CD14-positive monocyte (primary cell): ENCODE results near the gene TBC1D20. TPM values are rescaled to one million over a fixed set of nuclear protein-coding genes. Genes with fewer than 3 reads are reported as not detected.
"Not testable (repeated sequence)": the region's sequence is repeated elsewhere in the genome, so short reads cannot be mapped to it uniquely, and the experiment has no call there.

Experiments
- DNase-seq, 3 donors: peaks; one replicate each; pipeline ENCODE4 v3.0.0-alpha.2; 2011 to 2022
- H2AFZ ChIP-seq: 2 replicates; pipeline ENCODE4 v1.6.0; 2012; ENCODE audit warnings: mild to moderate bottlenecking, low read depth, low read length, inconsistent platforms; ENCODE audit not compliant: insufficient read depth, poor library complexity, severe bottlenecking
- H3K27ac ChIP-seq, 2 donors: 1 replicate in 1 of 2; 2 replicates in 1 of 2; pipeline ENCODE4 v1.5.1; 2012 to 2013; ENCODE audit warnings: low read length in 2 of 2, control low read depth in 1 of 2, inconsistent platforms in 1 of 2, low read depth in 1 of 2, mild to moderate bottlenecking in 1 of 2
- H3K27me3 ChIP-seq, 2 donors: one replicate each; pipeline versions ENCODE4 v1.6.0 to v1.6.1; 2011 to 2013; ENCODE audit warnings: low read length in 2 of 2; ENCODE audit not compliant: control insufficient read depth in 2 of 2, insufficient read depth in 2 of 2
- H3K36me3 ChIP-seq, 2 donors: replicated peaks in 1 of 2; 1 replicate in 1 of 2; 2 replicates in 1 of 2; pipeline versions ENCODE4 v1.5.1 to v1.6.1; 2012 to 2013; ENCODE audit warnings: low read length in 2 of 2, control low read depth in 1 of 2, inconsistent platforms in 1 of 2, mild to moderate bottlenecking in 1 of 2; ENCODE audit not compliant: insufficient read depth in 2 of 2, control insufficient read depth in 1 of 2
- H3K4me1 ChIP-seq, 2 donors: 1 replicate in 1 of 2; 2 replicates in 1 of 2; pipeline versions ENCODE4 v1.5.1 to v1.6.1; 2012 to 2013; ENCODE audit warnings: low read length in 2 of 2, control low read depth in 1 of 2, inconsistent platforms in 1 of 2, mild to moderate bottlenecking in 1 of 2, moderate library complexity in 1 of 2; ENCODE audit not compliant: insufficient read depth in 2 of 2, control insufficient read depth in 1 of 2
- H3K4me2 ChIP-seq: replicated peaks from 2 replicates; pipeline ENCODE3; 2012; ENCODE audit warnings: low read length, moderate library complexity, mild to moderate bottlenecking; ENCODE audit not compliant: poor library complexity, severe bottlenecking; ENCODE audit errors: extremely low read depth
- H3K4me3 ChIP-seq, 3 experiments: fragments of 200-600 bp in 1 of 3; sonication (generic) in 1 of 3; replicated peaks in 1 of 3; 1 replicate in 2 of 3; 2 replicates in 1 of 3; pipeline ENCODE4 v1.5.1; 2011 to 2013; ENCODE audit warnings: low read length in 3 of 3, mild to moderate bottlenecking in 3 of 3, control low read depth in 2 of 3, low read depth in 2 of 3, inconsistent platforms in 1 of 3, moderate library complexity in 1 of 3
- H3K79me2 ChIP-seq: 2 replicates; pipeline ENCODE4 v1.6.0; 2012; ENCODE audit warnings: mild to moderate bottlenecking, control low read depth, inconsistent platforms, low read length, moderate library complexity; ENCODE audit not compliant: insufficient read depth
- H3K9ac ChIP-seq: 2 replicates; pipeline ENCODE4 v1.6.0; 2017; ENCODE audit warnings: low read length, mild to moderate bottlenecking; ENCODE audit not compliant: insufficient read depth, poor library complexity, severe bottlenecking
- H3K9me3 ChIP-seq, 2 donors: replicated peaks in 1 of 2; 1 replicate in 1 of 2; 2 replicates in 1 of 2; pipeline versions ENCODE4 v1.5.1 to v1.6.1; 2012 to 2013; ENCODE audit warnings: low read length in 2 of 2, control low read depth in 1 of 2; ENCODE audit not compliant: control insufficient read depth in 1 of 2, insufficient read depth in 1 of 2
- H4K20me1 ChIP-seq: 2 replicates; pipeline ENCODE4 v1.6.0; 2012; ENCODE audit warnings: mild to moderate bottlenecking, low read length, control low read depth, moderate library complexity; ENCODE audit not compliant: insufficient read depth
- H3K27ac Mint-ChIP-seq, 7 donors: one replicate each; pipeline ENCODE4 v1.8.0; 2020; ENCODE audit warnings: mild to moderate bottlenecking in 7 of 7, mixed read lengths in 7 of 7, moderate library complexity in 6 of 7, inconsistent platforms in 2 of 7
- H3K27me3 Mint-ChIP-seq, 3 donors: one replicate each; pipeline ENCODE4 v1.8.0; 2021 to 2022; ENCODE audit warnings: low read depth in 3 of 3, mild to moderate bottlenecking in 3 of 3, mixed read lengths in 3 of 3, moderate library complexity in 3 of 3, inconsistent platforms in 1 of 3
- H3K36me3 Mint-ChIP-seq, 2 donors: one replicate each; pipeline ENCODE4 v1.8.0; 2020; ENCODE audit warnings: mixed read lengths in 2 of 2, inconsistent platforms in 1 of 2, mild to moderate bottlenecking in 1 of 2
- H3K4me1 Mint-ChIP-seq: one replicate; pipeline ENCODE4 v1.8.0; 2020; ENCODE audit warnings: mild to moderate bottlenecking, mixed read lengths
- H3K4me3 Mint-ChIP-seq, 2 donors: one replicate each; pipeline ENCODE4 v1.8.0; 2020; ENCODE audit warnings: mild to moderate bottlenecking in 2 of 2, mixed read lengths in 2 of 2, moderate library complexity in 1 of 2
- H3K9me3 Mint-ChIP-seq, 7 donors: one replicate each; pipeline ENCODE4 v1.8.0; 2020 to 2022; ENCODE audit warnings: mixed read lengths in 7 of 7, mild to moderate bottlenecking in 6 of 7, moderate library complexity in 6 of 7, inconsistent platforms in 2 of 7
- CTCF ChIP-seq: fragments of 200-600 bp; IDR thresholded peaks from one replicate; pipeline ENCODE4 v1.8.0; 2022; ENCODE audit warnings: antibody characterized with exemption, mild to moderate bottlenecking
- WGBS: methylation state at CpG from one replicate; pipeline ENCODE4 v1.1.5; 2013; ENCODE audit warnings: missing lambda C conversion rate; ENCODE audit not compliant: insufficient coverage; 5-methylcytosine and 5-hydroxymethylcytosine counted together
- intact Hi-C, 2 donors: fragments of 100-400 bp; cut with micrococcal nuclease; formaldehyde crosslinking; loops; one replicate each; pipeline versions ENCODE4 v1.15.0 to v1.15.1; 2023
- polyA plus RNA-seq, 3 donors: library from polyadenylated mRNA; depleted of rRNA in 1 of 3; unstranded in 2 of 3; stranded (reverse) in 1 of 3; fragments of 300-500 nt in 2 of 3; fragments of >200 nt in 1 of 3; fragmentation: Illumina TruSeq in 2 of 3; gene quantifications; 1 replicate in 2 of 3; 2 replicates in 1 of 3; pipeline ENCODE4 v1.2.3, GENCODE V29; 2012 to 2021

TBC1D20 gene
- polyA plus RNA-seq, 3 donors: 10.5 to 24.7 (median 11.3) TPM

- no peak overlapping the region for H2AFZ ChIP-seq
- Mint-ChIP-seq H3K4me1 (peaks cover 9% of the 10 kb centered on the region), H3K9me3 (no peaks in the 10 kb centered on the region), H3K36me3 (peaks cover 0 to 15% of the 10 kb centered on the region in 2 donors), H3K27me3 (no peaks in the 10 kb centered on the region), H3K4me3 (no peak overlapping the region), H3K27ac (no peak overlapping the region)
- H3K27me3 ChIP-seq: no peaks in the 10 kb centered on the region
- WGBS: 86% methylated on average over 1 of the region's 3 CpGs
- H3K36me3 ChIP-seq: peaks cover 0 to 8% of the 10 kb centered on the region in 2 donors
- H3K9ac ChIP-seq: no peak overlapping the region
- no peak overlapping the region for H3K4me2 ChIP-seq
- no peak for DNase-seq
- H3K27ac ChIP-seq: no peak overlapping the region
- H3K9me3 ChIP-seq: no peaks in the 10 kb centered on the region
- H4K20me1 ChIP-seq: peaks cover 77% of the 10 kb centered on the region
- intact Hi-C loops: no loop called here
- no peak overlapping the region for H3K4me3 ChIP-seq
- no peak for TF ChIP-seq CTCF
- H3K4me1 ChIP-seq: no peaks in the 10 kb centered on the region
- peaks cover 83% of the 10 kb centered on the region for H3K79me2 ChIP-seq
These were observed 7.4 kb downstream of the TBC1D20 start for GRCh38 chr20:454951-455350.

GRCh38 chr20:452021-452420 lies 10.3 kb downstream of the TBC1D20 start:
- H3K4me1 Mint-ChIP-seq, H3K4me3 ChIP-seq, H3K4me1 ChIP-seq, H3K27me3 Mint-ChIP-seq, H3K27ac ChIP-seq, H3K9me3 ChIP-seq, H2AFZ ChIP-seq, DNase-seq, H3K4me3 Mint-ChIP-seq, H3K9me3 Mint-ChIP-seq, H3K27me3 ChIP-seq, intact Hi-C loops, H3K9ac ChIP-seq, H3K4me2 ChIP-seq: not testable (repeated sequence)
- Mint-ChIP-seq H3K27ac (peak overlapping the region in 2 of 7 donors; percentile 36 to 66), H3K36me3 (peaks cover 8 to 27% of the 10 kb centered on the region in 2 donors)
- 100% methylated on average over 1 of the region's 11 CpGs for WGBS
- H4K20me1 ChIP-seq: peaks cover 73% of the 10 kb centered on the region
- H3K79me2 ChIP-seq: peaks cover 72% of the 10 kb centered on the region
- peaks cover 2 to 14% of the 10 kb centered on the region in 2 donors for H3K36me3 ChIP-seq
